Heart left ventricle (tissue), 16 donors: Measurements from ENCODE around the gene MGAT5. TPM values are rescaled to one million over a fixed set of nuclear protein-coding genes. Genes with fewer than 3 reads are reported as not detected.

ENCODE experiments used
- ATAC-seq, 4 donors: fragments of 200-7000 bp; cut with Tn5 transposase; one replicate each; pipeline ENCODE4 v1.9.1; 2020 to 2022; ENCODE audit warnings: moderate library complexity in 4 of 4, mild to moderate bottlenecking in 3 of 4, moderate number of reproducible peaks in 1 of 4
- DNase-seq, 5 donors: peaks; one replicate each; pipeline ENCODE4 v3.0.0-alpha.2; 2020
- H3K27ac ChIP-seq, 12 donors: fragments of 200-600 bp; sonication (generic) in 4 of 12; one replicate each; pipeline versions ENCODE4 v1.5.0 to v1.8.0; 2016 to 2022; ENCODE audit warnings: mild to moderate bottlenecking in 2 of 12
- H3K27me3 ChIP-seq, 9 donors: fragments of 200-600 bp; sonication (generic) in 2 of 9; one replicate each; pipeline versions ENCODE4 v1.5.1 to v1.8.0; 2016 to 2022; ENCODE audit warnings: mild to moderate bottlenecking in 3 of 9
- H3K36me3 ChIP-seq, 9 donors: fragments of 200-600 bp; sonication (generic) in 2 of 9; one replicate each; pipeline versions ENCODE4 v1.5.0 to v1.8.0; 2018 to 2022; ENCODE audit warnings: mild to moderate bottlenecking in 2 of 9
- H3K4me1 ChIP-seq, 12 donors: fragments of 200-600 bp; sonication (generic) in 4 of 12; one replicate each; pipeline versions ENCODE4 v1.5.0 to v1.8.0; 2016 to 2022; ENCODE audit warnings: mild to moderate bottlenecking in 3 of 12
- H3K4me3 ChIP-seq, 12 donors: fragments of 200-600 bp; sonication (generic) in 4 of 12; one replicate each; pipeline versions ENCODE4 v1.5.0 to v1.8.0; 2017 to 2022; ENCODE audit warnings: mild to moderate bottlenecking in 9 of 12, moderate library complexity in 4 of 12
- H3K9me3 ChIP-seq, 12 donors: fragments of 200-600 bp; sonication (generic) in 4 of 12; one replicate each; pipeline versions ENCODE4 v1.5.0 to v1.8.0; 2016 to 2022; ENCODE audit warnings: mild to moderate bottlenecking in 1 of 12
- CTCF ChIP-seq, 12 donors: fragments of 200-600 bp; sonication (generic) in 4 of 12; IDR thresholded peaks; one replicate each; pipeline versions ENCODE4 v1.5.0 to v1.8.0; 2018 to 2022; ENCODE audit warnings: antibody characterized with exemption in 12 of 12, mild to moderate bottlenecking in 5 of 12
- POLR2A ChIP-seq, 2 donors: fragments of 450-650 bp; IDR thresholded peaks; one replicate each; pipeline ENCODE4 v1.6.1; 2017; ENCODE audit warnings: antibody characterized with exemption in 2 of 2, mild to moderate bottlenecking in 2 of 2, moderate library complexity in 2 of 2
- WGBS, 4 donors: extraction: QIAGEN DNeasy Blood & Tissue Kit in 2 of 4; methylation state at CpG; one replicate each; pipeline versions ENCODE4 v1.1.5 to v1.1.7; 2013 to 2018; 5-methylcytosine and 5-hydroxymethylcytosine counted together
- intact Hi-C, 10 donors: fragments of 100-400 bp; cut with DNase I; formaldehyde crosslinking; loops; one replicate each; pipeline versions ENCODE4 v1.11.1 to v1.14.2; 2022
- polyA plus RNA-seq, 2 donors: library from polyadenylated mRNA; stranded (reverse); fragments of 200-250 nt; gene quantifications; one replicate each; pipeline ENCODE4 v1.2.3, GENCODE V29; 2013
- total RNA-seq, 9 donors: library from RNA; depleted of rRNA in 2 of 9; stranded (reverse); fragments of >200 nt in 2 of 9; fragmentation: NEBNext Ultra II Directional in 3 of 9; extraction: Animal tissue kit (Norgen Biotek cat#: 25700) in 3 of 9; gene quantifications; one replicate each; pipeline versions ENCODE4 v1.1.0 to v1.2.4, GENCODE V29; 2016 to 2023
- donor health status: ischemic (EF 13 %, LVEDD 7.1; RV severe dilation, severe dysfunction).
- donor health status: healthy with polysubstance abuse.
- donor health status: DM: no; HTN: yes; CAD: no.
- donor health status: DM: no; HTN: no; CAD: no.
- donor health status: ischemic (EF 25% LVEDD 6.9; RV normal size, moderate dysfunction).
- donor health status: ischemic (EF 25% LVEDD 5.7; RV mildly dilated, moderate dysfunction).
- donor health status: healthy.
- donor health status: DM: yes; HTN: yes; CAD: no.
- donor health status: ischemic (EF 35%, LVEDD 5.7; RV mildly dilated, moderate dysfunction).
- donor health status: nonischemic (EF 11% LVEDD 7.7; RV severe dilation, severe dysfunction).
- donor health status: DM: yes; HTN: yes; CAD: no.
- donor health status: PGD.
- donor health status: ischemic (EF 29% LVEDD 5.4; RV normal size, mild dysfunction).
- donor health status: nonischemic (EF 23%, LVEDD 6.1; RV moderate dilation, normal function).

The MGAT5 gene
- total and polyA plus RNA-seq, 11 donors, result 9.7 to 116 (median 79.3) TPM

- 80 to 97% (median 92%) methylated on average over 3 of the region's 3 CpGs for WGBS, 4 donors
- no peaks in the 10 kb centered on the region for H3K27me3 ChIP-seq
- TF ChIP-seq POLR2A (IDR thresholded peaks at IDR 0.05) (no peak), CTCF (IDR thresholded peaks at IDR 0.05) (no peak)
- no peaks in the 10 kb centered on the region for H3K9me3 ChIP-seq
- ATAC-seq (peak in 1 of 4 donors; percentile 19), DNase-seq (no peak)
- H3K4me1 ChIP-seq, result peaks cover 0 to 61% (median 21%) of the 10 kb centered on the region in 12 donors
- intact Hi-C loops, result no loop called here
- peaks cover 0 to 24% (median 9%) of the 10 kb centered on the region in 9 donors for H3K36me3 ChIP-seq
- no peak overlapping the region for H3K4me3 ChIP-seq
- H3K27ac ChIP-seq, result peak overlapping the region in 2 of 12 donors; percentile 11 to 81
These were observed 83.0 kb downstream of the MGAT5 start for GRCh38 chr2:134336921-134337320.

- no peak for TF ChIP-seq CTCF (IDR thresholded peaks at IDR 0.05)
- TF ChIP-seq POLR2A (IDR thresholded peaks at IDR 0.05), result no peak
- intact Hi-C loops, result no loop called here
- no peak for DNase-seq
- WGBS, 4 donors, result 28 to 46% (median 32%) methylated on average over 1 of the region's 1 CpG
- Histone ChIP-seq H3K27me3 (no peaks in the 10 kb centered on the region), H3K9me3 (no peaks in the 10 kb centered on the region), H3K4me3 (no peak overlapping the region), H3K4me1 (peaks cover 0 to 61% (median 21%) of the 10 kb centered on the region in 12 donors), H3K36me3 (peaks cover 0 to 31% (median 16%) of the 10 kb centered on the region in 9 donors), H3K27ac (peak overlapping the region in 4 of 12 donors; percentile 1 to 81 (median 32))
- peak in 1 of 4 donors; percentile 30 for ATAC-seq
These were observed 83.8 kb downstream of the MGAT5 start for GRCh38 chr2:134337631-134338030.

- TF ChIP-seq POLR2A (IDR thresholded peaks at IDR 0.05) (no peak), CTCF (IDR thresholded peaks at IDR 0.05) (no peak)
- 83 to 90% (median 85%) methylated on average over 8 of the region's 8 CpGs for WGBS, 4 donors
- Histone ChIP-seq H3K9me3 (no peaks in the 10 kb centered on the region), H3K4me3 (no peak overlapping the region), H3K27ac (peak overlapping the region in 4 of 12 donors; percentile 1 to 81 (median 32)), H3K36me3 (peaks cover 0 to 36% (median 20%) of the 10 kb centered on the region in 9 donors), H3K4me1 (peaks cover 0 to 61% (median 21%) of the 10 kb centered on the region in 12 donors), H3K27me3 (no peaks in the 10 kb centered on the region)
- DNase-seq (peak in 1 of 5 donors; percentile 41), ATAC-seq (peak in 2 of 4 donors; percentile 33 to 49)
- intact Hi-C loops, result no loop called here
These were observed 84.3 kb downstream of the MGAT5 start for GRCh38 chr2:134338208-134338607.

GRCh38 chr2:134341476-134341875 is 87.6 kb downstream of the MGAT5 start:
- H3K9me3 ChIP-seq, result no peaks in the 10 kb centered on the region
- H3K36me3 ChIP-seq, result peaks cover 0 to 61% (median 37%) of the 10 kb centered on the region in 9 donors
- TF ChIP-seq POLR2A (IDR thresholded peaks at IDR 0.05) (no peak), CTCF (IDR thresholded peaks at IDR 0.05) (no peak)
- intact Hi-C loops, result no loop called here
- DNase-seq (no peak), ATAC-seq (no peak)
- peaks cover 0 to 34% (median 7%) of the 10 kb centered on the region in 12 donors for H3K4me1 ChIP-seq
- no peaks in the 10 kb centered on the region for H3K27me3 ChIP-seq
- no peak overlapping the region for H3K27ac ChIP-seq
- H3K4me3 ChIP-seq, result no peak overlapping the region
- WGBS, 4 donors, result 89 to 93% (median 91%) methylated on average over 3 of the region's 3 CpGs
